HepG2 (cell line): ENCODE results near the gene ARHGAP45.

ENCODE experiments used
- ATF2 ChIP-seq: sonication (generic); formaldehyde crosslinking; IDR thresholded peaks from 2 replicates; pipeline ENCODE4 v1.4.0; 2020; ENCODE audit warnings: missing genetic modification reagents
- ATF3 ChIP-seq: sonication (generic); formaldehyde crosslinking; IDR thresholded peaks from 2 replicates; pipeline ENCODE4 v1.4.0; 2020; ENCODE audit warnings: missing genetic modification reagents
- CBX5 ChIP-seq: sonication (generic); formaldehyde crosslinking; IDR thresholded peaks from 2 replicates; pipeline ENCODE4 v1.4.0; 2020; ENCODE audit warnings: missing genetic modification reagents, borderline replicate concordance
- CTCF ChIP-seq: sonication (generic); formaldehyde crosslinking; IDR thresholded peaks from 2 replicates; pipeline ENCODE4 v1.5.0; 2020; ENCODE audit warnings: mild to moderate bottlenecking, missing genetic modification reagents, moderate library complexity
- FOSL1 ChIP-seq: sonication (generic); formaldehyde crosslinking; IDR thresholded peaks from 2 replicates; pipeline ENCODE4 v1.9.0; 2021; ENCODE audit warnings: missing genetic modification reagents, borderline replicate concordance
- MTF2 ChIP-seq: sonication (generic); formaldehyde crosslinking; IDR thresholded peaks from 2 replicates; pipeline ENCODE4 v1.5.0; 2020; ENCODE audit warnings: missing genetic modification reagents, borderline replicate concordance
- ZBTB33 ChIP-seq: sonication (generic); formaldehyde crosslinking; IDR thresholded peaks from 2 replicates; pipeline ENCODE4 v1.4.0; 2020; ENCODE audit warnings: missing genetic modification reagents
- ZNF432 ChIP-seq: sonication (generic); formaldehyde crosslinking; IDR thresholded peaks from 2 replicates; pipeline ENCODE4 v1.5.0; 2020; ENCODE audit warnings: missing genetic modification reagents, mild to moderate bottlenecking, borderline replicate concordance

GRCh38 chr19:1037621-1038064 is 29.3 kb upstream of the ARHGAP45 start:
- TF ChIP-seq CBX5 (CRISPR knock-in tag) (no peak), MTF2 (CRISPR knock-in tag) (no peak), ZBTB33 (CRISPR knock-in tag) (no peak), CTCF (CRISPR knock-in tag) (no peak), ATF2 (CRISPR knock-in tag) (no peak), ZNF432 (CRISPR knock-in tag) (no peak), ATF3 (CRISPR knock-in tag) (no peak), FOSL1 (no peak)
